Lower leg skin (tissue), 4 donors: ENCODE results near the gene SIK3. TPM values are rescaled to one million over a fixed set of nuclear protein-coding genes. Genes with fewer than 3 reads are reported as not detected.

Source experiments
- DNase-seq, 2 donors: peaks; one replicate each; pipeline ENCODE4 v3.0.0-alpha.2; 2019; ENCODE audit warnings: low spot score in 2 of 2
- H3K4me3 ChIP-seq: fragments of 200-600 bp; sonication (generic); 2 replicates; pipeline ENCODE4 v1.5.1; 2017; ENCODE audit warnings: mild to moderate bottlenecking, low read depth; ENCODE audit not compliant: poor library complexity, severe bottlenecking
- POLR2A ChIP-seq, 2 donors: fragments of 450-650 bp; IDR thresholded peaks; one replicate each; pipeline ENCODE4 v1.6.1; 2016 to 2017; ENCODE audit warnings: antibody characterized with exemption in 2 of 2, mild to moderate bottlenecking in 1 of 2, moderate library complexity in 1 of 2
- whole genome bisulfite sequencing, 2 donors: methylation state at CpG; one replicate each; pipeline ENCODE4 v1.1.5; 2018; 5-methylcytosine and 5-hydroxymethylcytosine counted together
- intact Hi-C: fragments of 100-400 bp; cut with DNase I; formaldehyde crosslinking; loops from one replicate; pipeline ENCODE4 v1.15.0; 2023; ENCODE audit warnings: low total_unique reads
- total RNA-seq, 4 donors: library from RNA; depleted of rRNA; stranded (reverse); fragments of >200 nt; gene quantifications; one replicate each; pipeline ENCODE4 v1.1.0, GENCODE V29; 2016
- TF ChIP-seq, protein P1 (sequence below), 3 donors: fragments of 450-650 bp; IDR thresholded peaks; one replicate each; pipeline ENCODE4 v1.5.1; 2016; ENCODE audit warnings: antibody characterized with exemption in 3 of 3, mild to moderate bottlenecking in 3 of 3, moderate library complexity in 2 of 3

Gene SIK3
- total RNA-seq, 4 donors from 2014 or later = 26.7 to 37.5 (median 30.1) TPM

DNA sequence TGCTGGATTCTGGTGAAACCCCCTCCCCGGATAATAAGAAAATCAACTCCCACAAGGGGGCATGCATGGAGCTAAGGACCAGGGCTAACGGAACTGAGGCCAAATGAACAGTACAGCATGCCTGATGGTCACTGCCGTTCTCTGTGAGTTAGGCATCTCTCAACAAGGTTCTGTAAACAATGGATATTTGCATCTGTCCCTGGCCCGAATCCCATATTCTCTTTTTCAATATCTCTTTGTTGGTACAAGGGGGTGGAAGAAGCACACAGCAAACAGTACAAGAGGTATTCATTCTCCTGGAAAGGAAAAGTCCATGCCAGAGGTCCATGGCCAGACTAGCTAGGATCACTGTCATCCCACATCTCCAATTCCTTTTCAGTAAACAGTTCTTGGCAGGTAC is 228.6 kb downstream of the SIK3 start:
- no peak overlapping the region for H3K4me3 ChIP-seq
- intact Hi-C loops = no loop called here
- no peak for DNase-seq
- TF ChIP-seq, protein P1, sequence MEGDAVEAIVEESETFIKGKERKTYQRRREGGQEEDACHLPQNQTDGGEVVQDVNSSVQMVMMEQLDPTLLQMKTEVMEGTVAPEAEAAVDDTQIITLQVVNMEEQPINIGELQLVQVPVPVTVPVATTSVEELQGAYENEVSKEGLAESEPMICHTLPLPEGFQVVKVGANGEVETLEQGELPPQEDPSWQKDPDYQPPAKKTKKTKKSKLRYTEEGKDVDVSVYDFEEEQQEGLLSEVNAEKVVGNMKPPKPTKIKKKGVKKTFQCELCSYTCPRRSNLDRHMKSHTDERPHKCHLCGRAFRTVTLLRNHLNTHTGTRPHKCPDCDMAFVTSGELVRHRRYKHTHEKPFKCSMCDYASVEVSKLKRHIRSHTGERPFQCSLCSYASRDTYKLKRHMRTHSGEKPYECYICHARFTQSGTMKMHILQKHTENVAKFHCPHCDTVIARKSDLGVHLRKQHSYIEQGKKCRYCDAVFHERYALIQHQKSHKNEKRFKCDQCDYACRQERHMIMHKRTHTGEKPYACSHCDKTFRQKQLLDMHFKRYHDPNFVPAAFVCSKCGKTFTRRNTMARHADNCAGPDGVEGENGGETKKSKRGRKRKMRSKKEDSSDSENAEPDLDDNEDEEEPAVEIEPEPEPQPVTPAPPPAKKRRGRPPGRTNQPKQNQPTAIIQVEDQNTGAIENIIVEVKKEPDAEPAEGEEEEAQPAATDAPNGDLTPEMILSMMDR (IDR thresholded peaks at IDR 0.05) = no peak
- TF ChIP-seq POLR2A (IDR thresholded peaks at IDR 0.05) = no peak
- 80 to 92% methylated on average over 4 of the region's 4 CpGs for WGBS, 2 donors

DNA sequence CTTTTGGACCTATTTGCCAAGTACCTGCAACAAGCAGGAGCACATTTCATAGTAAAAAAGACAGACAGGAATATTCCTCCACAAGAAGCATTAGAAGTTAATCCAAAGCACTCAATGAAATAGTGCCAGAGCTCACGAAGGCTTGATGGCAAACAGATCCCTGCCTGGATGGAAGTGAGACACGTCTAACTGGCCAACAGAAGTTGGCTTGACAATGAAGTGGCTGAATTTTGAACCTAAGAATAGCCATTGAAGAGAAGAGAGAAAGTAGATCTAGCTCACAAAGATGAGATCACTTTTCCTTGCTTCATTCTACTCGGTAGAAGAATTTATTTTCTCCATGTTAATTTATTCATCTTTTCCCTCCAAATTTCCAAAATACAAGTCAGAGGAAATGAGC is 230.2 kb downstream of the SIK3 start:
- no peak for DNase-seq
- H3K4me3 ChIP-seq = no peak overlapping the region
- intact Hi-C loops = no loop called here
- 70 to 85% methylated on average over 3 of the region's 3 CpGs for WGBS, 2 donors
- TF ChIP-seq, protein P1 (IDR thresholded peaks at IDR 0.05) = no peak
- TF ChIP-seq POLR2A (IDR thresholded peaks at IDR 0.05) = no peak

- DNase-seq = no peak
- intact Hi-C loops = no loop called here
- H3K4me3 ChIP-seq = no peak overlapping the region
- TF ChIP-seq POLR2A (IDR thresholded peaks at IDR 0.05) = no peak
- TF ChIP-seq, protein P1 (IDR thresholded peaks at IDR 0.05) = no peak
- WGBS, 2 donors = 91 to 94% methylated on average over 11 of the region's 11 CpGs
Measured at GRCh38 chr11:116867619-116868018, 230.6 kb downstream of the SIK3 start.

DNA sequence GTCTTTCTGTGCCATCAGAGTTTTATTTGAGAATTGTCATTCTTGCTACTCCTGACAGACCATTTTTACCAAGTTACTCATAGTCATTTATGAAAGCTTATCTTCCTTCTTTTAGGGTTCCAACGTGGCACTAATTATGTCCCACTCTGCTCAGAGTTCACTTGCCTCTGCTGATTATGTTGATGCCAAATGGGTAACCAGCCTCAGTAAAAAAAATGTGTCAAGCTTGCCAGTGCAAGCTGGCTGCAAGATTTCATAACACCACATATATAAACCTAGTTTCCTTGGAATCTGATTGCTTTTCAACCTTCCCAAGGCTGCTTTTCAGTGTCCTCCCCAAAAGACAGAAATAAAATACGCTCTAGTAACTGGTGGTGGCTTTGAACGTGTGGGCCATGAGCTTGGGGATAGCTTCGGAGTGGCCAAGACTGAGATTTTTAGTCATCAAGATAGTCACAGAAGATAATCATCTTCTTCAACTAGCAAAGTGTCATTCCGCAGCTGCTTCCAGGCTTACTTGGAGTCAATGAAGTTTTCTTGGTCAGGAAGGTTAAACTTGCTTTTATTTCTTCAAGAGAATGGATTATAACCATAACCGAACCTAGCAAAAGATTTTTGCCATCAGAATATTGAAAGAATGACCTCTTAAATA is 231.3 kb downstream of the SIK3 start:
- 86 to 88% methylated on average over 6 of the region's 6 CpGs for WGBS, 2 donors
- intact Hi-C loops = no loop called here
- DNase-seq = no peak
- H3K4me3 ChIP-seq = no peak overlapping the region
- TF ChIP-seq POLR2A (IDR thresholded peaks at IDR 0.05) = no peak
- TF ChIP-seq, protein P1 (IDR thresholded peaks at IDR 0.05) = no peak

DNA sequence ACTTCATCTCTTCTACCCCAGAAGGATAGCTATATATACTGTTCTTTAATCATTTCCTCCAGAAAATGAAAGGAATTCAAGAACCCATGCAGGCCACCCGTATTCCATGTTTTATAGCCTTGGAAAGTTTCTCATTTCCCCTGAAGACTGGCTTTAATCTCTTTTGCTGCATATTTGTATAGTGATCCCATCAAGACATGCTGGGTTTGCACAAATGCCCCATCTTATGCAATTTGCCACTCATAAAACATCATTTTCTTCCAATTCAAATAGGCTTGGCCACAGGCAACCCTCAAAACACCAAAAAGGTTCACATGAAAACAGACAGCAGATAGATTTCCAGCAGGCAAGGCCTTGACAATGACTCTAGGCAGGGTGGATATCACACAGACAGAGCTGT is 232.5 kb downstream of the SIK3 start:
- no peak for TF ChIP-seq POLR2A (IDR thresholded peaks at IDR 0.05)
- TF ChIP-seq, protein P1 (IDR thresholded peaks at IDR 0.05) = no peak
- no peak overlapping the region for H3K4me3 ChIP-seq
- 44 to 53% methylated on average over 1 of the region's 1 CpG for WGBS, 2 donors
- DNase-seq = no peak
- intact Hi-C loops = no loop called here

DNA sequence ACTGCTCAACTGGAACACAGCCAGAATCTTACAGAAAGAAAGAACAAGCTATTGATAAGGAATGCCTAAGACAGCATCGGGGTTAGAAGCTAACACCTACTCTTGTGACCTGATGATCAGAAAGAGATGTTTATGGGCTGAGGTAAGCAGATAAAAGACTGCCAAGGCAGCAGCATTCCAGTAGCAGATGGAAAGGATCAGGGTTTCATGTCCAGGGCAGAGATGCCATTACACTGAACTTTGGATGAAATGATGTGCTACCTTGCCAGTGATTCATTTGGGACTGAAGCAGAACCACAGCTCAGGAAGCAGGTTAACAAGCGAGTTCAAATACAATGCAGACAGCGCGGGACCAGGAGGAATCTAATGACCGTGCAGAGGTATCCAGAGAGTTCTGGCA is 233.7 kb downstream of the SIK3 start:
- WGBS, 2 donors = 90 to 94% methylated on average over 5 of the region's 5 CpGs
- no peak for TF ChIP-seq POLR2A (IDR thresholded peaks at IDR 0.05)
- TF ChIP-seq, protein P1 (IDR thresholded peaks at IDR 0.05) = no peak
- no peak overlapping the region for H3K4me3 ChIP-seq
- intact Hi-C loops = no loop called here
- DNase-seq = no peak
